Measurements from ENCODE around the gene ANKRD12.

Gene ANKRD12

GRCh38 chr18:9106800-9107584, 29.6 kb upstream of the ANKRD12 start:
- peak; percentile 22 for DNase-seq

GRCh38 chr18:9108911-9109310, 27.7 kb upstream of the ANKRD12 start:
- no peak for DNase-seq

- no peak for DNase-seq
Observed at GRCh38 chr18:9109523-9109922, 27.1 kb upstream of the ANKRD12 start.

DNA sequence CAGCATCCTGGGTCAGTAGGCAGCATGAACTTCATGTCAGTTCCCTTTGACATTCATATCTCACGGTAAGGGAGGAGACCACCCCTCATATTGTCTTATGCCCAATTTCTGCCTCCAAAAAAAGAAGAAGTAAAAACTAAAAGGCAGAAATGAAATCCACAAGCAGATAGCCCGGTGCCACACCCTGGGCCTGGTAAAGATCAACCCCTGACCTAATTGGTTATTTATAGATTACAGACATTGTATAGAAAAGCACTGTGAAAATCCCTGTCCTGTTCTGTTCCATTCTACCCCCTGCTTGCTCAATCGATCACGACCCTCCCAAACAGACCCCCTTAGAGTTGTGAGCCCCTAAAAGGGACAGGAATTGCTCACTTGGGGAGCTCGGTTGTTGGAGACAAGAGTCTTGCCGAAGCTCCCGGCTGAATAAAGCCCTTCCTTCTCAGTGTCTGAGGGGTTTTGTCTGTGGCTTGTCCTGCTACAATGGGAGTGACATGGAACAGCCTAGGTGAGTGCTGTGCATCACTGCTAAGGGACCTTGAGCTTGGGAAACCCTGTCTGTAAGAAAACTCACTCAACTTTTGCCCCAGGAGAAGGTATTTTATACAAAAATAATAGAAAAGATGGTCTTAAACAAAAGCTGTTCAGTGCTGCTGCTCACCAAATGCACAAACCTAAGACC, 23.0 kb upstream of the ANKRD12 start:
- no peak for DNase-seq

- DNase-seq, result no peak
Observed at GRCh38 chr18:9115984-9116383, 20.6 kb upstream of the ANKRD12 start.

DNA sequence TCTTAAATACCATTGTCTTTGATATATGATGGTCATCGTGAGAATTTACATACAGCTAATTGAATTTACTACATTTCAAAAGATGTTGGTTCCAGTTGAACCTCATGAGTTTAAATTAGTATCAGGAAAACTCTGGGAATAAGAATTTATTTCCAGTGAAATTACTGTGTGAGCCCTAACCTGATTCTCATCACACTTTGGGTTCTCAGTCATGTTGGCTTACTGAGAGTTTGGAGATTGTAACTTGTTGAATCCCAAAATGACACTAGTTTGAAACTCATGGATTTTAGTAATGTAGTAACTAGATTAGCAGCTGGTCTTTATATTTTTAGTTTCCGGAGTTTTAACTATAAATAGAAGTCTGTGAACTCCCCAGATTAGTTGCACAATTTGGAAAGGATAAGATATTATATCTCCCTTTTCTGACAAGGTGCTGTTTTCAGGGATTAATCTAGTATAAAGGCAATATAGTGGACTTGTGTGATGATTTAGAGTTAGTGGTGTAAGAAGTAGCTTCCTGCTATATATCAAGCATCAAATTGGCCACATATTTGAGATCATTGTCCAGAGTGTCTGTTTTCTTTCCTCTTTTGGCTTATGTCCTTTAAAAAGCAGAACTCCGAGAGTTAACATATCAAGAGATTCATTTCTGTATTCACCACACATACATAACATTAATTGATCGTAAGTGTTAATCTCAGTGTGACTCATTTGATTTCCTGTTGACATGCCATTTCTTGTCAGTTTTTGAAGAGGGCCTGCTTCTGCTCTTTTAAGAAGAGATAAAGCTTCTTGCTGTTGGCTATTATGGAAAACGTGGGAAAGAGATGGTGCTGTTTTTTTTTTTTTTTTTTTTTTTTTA, 18.4 kb upstream of the ANKRD12 start:
- no peak for DNase-seq

DNA sequence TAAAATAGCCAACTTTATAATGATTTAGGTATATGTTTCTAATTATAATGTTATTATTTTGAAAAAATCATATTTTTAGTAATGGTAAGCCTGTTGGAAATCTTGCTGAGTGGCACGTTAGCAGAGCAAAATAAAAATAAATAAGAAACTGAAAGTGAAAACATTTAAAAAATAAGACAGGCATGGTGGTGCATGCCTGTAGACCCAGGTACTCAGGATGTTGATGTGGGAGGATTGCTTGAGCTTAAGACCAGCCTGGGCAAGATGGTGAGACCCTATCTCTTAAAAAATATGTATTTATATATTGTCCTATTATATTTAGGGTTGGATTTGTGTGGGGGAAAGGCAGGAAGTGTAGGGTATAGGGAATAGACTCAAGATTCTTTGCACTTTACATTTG, 15.8 kb upstream of the ANKRD12 start:
- DNase-seq, result no peak

DNA sequence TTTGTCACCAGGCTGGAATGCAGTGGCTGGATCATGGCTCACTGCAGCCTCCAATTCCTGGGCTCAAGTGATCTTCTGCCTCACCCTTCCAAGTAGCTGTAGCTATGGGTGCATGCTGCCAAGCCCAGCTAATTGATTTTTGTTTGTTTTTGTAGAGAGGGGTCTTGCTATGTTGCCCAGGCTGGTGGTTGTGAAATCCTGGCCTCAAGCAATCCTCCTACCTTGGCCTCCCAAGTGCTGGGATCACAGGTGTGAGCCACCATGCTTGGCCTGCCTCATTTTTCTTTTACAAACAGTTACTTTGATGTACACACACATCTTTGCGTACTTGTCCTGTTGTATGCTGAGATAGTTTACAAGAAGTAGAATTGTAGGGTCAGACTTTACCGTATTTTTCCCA, 13.1 kb upstream of the ANKRD12 start:
- DNase-seq, result no peak

GRCh38 chr18:9124824-9125223, 11.8 kb upstream of the ANKRD12 start:
- no peak for DNase-seq

DNA sequence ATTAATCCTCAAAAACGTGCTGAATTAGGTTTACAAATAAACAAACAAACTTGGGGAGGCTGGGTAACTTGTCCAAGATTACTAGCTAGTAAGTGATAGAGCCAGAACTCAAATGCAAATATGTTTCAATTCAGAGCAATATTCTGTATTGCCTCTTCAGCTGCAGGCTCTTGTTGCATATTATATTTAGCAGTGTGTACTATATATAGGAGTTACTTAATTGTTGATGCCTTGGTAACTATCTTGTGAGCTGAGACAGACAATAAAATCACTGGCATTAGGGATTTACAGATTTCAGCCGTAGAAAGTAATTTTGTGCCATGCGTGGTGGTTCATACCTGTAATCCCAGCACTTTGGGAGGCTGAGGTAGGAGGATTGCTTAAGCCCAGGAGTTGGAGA, 10.2 kb upstream of the ANKRD12 start:
- DNase-seq, result no peak

- no peak for DNase-seq
Observed at GRCh38 chr18:9130195-9130594, 6.4 kb upstream of the ANKRD12 start.

GRCh38 chr18:9130806-9131205, 5.8 kb upstream of the ANKRD12 start:
- DNase-seq, result no peak

- DNase-seq, result no peak
Observed at GRCh38 chr18:9132628-9133027, 4.0 kb upstream of the ANKRD12 start.

DNA sequence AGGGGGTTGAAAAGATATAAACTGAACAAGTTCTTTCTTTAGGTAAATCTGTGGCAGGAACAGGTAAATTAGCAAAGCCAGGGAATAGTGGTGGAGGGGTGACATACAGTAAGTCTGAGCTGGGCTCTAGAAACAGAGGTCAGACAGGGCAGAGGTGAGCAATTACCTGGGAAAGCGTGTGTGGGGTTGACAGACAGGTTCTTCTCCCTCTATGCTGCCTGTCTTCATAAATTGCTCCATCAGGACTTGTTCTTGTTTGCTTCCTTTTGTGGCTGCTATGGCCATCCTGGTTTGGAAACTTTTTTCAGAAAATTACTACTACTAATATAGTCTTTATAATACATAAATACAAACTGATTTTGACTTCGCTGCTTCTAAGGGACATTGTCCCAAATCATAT, 3.4 kb upstream of the ANKRD12 start:
- no peak for DNase-seq

DNA sequence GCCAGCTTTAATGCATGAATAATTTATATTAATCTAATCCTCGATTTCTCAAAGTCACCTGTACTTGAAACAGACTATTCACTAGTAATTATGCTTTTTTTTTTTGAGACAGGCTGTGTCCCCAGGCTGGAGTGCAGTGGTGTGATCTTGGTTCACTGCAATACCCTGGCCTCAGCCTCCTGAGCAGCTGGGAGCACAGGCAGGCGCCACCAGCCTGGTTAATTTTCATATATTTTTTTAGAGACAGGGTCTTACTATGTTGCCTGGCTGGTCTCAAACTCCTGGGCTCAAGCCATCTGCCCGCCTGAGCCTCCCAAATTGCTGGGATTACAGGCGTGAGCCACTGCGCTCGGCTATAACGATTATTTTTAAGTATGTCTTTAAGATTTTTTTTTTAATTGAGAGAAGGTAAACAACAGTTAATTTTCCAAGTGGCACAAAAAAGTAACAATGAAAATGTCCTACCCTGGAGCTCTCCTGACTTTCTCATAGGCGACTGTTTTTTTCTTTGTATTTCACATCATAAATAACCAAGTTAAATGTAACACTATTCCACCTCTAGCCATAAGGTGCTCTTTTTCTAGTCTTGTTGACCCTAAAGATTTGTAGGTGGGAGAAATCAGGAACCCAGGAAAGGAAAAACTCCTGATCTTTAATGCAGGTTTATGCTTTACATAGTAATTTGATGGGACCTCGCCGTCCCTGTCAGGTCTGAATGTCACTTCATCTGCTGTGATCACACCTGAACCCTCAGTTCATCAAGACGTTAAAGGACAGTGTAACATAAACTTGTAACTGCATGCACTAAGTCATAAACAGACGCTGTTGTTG, 1.3 kb upstream of the ANKRD12 start:
- peak; percentile 52 for DNase-seq

GRCh38 chr18:9135912-9136314, 668 bp upstream of the ANKRD12 start:
- DNase-seq, result no peak

GRCh38 chr18:9137168-9138066, 836 bp downstream of the ANKRD12 start:
- peak; percentile 57 for DNase-seq

GRCh38 chr18:9139400-9140039, 2.9 kb downstream of the ANKRD12 start:
- no peak for DNase-seq

- no peak for DNase-seq
Observed at GRCh38 chr18:9140381-9140780, 3.8 kb downstream of the ANKRD12 start.

DNA sequence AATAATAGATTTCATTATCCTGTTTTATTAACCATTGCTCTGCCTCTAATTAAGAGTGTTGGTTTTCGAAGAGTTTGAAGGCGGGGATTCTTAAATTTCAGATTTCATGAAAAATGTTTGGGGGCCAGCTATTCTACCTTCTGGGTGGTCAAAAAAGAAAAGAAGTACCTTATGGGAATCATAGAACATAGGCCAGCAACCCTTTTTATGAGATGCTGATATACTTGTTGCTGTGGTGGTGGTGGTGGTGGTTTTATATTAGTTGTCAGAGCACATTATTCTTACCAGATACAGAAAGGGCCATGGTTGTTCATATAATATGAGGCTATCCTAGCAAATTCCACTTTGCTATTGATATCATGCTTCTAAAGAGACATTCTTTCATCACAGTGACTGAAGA, 4.4 kb downstream of the ANKRD12 start:
- DNase-seq, result no peak

DNA sequence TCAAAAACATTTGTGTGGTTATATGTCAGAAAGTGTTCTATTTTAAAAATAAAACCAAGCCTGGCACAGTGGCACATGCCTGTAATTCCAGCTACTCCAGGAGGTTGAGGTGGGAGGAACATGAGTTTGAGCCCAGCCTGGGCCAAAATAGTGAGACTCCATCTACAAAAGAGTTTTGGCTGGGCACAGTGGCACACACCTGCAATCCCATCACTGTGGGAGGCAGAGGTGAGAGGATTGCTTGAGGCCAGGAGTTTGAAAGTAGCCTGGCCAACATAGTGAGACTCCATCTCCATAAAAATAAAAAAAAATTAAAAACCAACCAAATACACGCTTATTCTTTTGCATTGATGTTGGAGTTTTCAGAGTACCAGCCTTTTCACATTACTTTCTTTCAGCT, 9.6 kb downstream of the ANKRD12 start:
- no peak for DNase-seq
